HG03196 (cell line): ENCODE results near the gene RBL2.
A peak's percentile ranks its signal among the peaks of the same experiment; 100 is the strongest.
"Not testable (repeated sequence)": the region's sequence is repeated elsewhere in the genome, so short reads cannot be mapped to it uniquely, and the experiment has no call there.

ENCODE experiments used
- ATAC-seq: cut with Tn5 transposase; IDR thresholded peaks from one replicate; pipeline ENCODE4 v1.9.1; 2021; ENCODE audit not compliant: unreplicated experiment

Gene RBL2, protein sequence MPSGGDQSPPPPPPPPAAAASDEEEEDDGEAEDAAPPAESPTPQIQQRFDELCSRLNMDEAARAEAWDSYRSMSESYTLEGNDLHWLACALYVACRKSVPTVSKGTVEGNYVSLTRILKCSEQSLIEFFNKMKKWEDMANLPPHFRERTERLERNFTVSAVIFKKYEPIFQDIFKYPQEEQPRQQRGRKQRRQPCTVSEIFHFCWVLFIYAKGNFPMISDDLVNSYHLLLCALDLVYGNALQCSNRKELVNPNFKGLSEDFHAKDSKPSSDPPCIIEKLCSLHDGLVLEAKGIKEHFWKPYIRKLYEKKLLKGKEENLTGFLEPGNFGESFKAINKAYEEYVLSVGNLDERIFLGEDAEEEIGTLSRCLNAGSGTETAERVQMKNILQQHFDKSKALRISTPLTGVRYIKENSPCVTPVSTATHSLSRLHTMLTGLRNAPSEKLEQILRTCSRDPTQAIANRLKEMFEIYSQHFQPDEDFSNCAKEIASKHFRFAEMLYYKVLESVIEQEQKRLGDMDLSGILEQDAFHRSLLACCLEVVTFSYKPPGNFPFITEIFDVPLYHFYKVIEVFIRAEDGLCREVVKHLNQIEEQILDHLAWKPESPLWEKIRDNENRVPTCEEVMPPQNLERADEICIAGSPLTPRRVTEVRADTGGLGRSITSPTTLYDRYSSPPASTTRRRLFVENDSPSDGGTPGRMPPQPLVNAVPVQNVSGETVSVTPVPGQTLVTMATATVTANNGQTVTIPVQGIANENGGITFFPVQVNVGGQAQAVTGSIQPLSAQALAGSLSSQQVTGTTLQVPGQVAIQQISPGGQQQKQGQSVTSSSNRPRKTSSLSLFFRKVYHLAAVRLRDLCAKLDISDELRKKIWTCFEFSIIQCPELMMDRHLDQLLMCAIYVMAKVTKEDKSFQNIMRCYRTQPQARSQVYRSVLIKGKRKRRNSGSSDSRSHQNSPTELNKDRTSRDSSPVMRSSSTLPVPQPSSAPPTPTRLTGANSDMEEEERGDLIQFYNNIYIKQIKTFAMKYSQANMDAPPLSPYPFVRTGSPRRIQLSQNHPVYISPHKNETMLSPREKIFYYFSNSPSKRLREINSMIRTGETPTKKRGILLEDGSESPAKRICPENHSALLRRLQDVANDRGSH

GRCh38 chr16:53434377-53435065 lies at the start of gene RBL2:
Gene RBL2, plus strand, starts transcription at chr16:53434471. Its CDS starts 86 bp downstream, at chr16:53434557.
- ATAC-seq, result peak; percentile 63

- not testable (repeated sequence) for ATAC-seq
Observed at GRCh38 chr16:53384610-53385009, 49.7 kb upstream of the RBL2 start.

- ATAC-seq, result no peak
Observed at GRCh38 chr16:53404959-53405358, 29.3 kb upstream of the RBL2 start.

- no peak for ATAC-seq
Observed at GRCh38 chr16:53412549-53412948, 21.7 kb upstream of the RBL2 start.

DNA sequence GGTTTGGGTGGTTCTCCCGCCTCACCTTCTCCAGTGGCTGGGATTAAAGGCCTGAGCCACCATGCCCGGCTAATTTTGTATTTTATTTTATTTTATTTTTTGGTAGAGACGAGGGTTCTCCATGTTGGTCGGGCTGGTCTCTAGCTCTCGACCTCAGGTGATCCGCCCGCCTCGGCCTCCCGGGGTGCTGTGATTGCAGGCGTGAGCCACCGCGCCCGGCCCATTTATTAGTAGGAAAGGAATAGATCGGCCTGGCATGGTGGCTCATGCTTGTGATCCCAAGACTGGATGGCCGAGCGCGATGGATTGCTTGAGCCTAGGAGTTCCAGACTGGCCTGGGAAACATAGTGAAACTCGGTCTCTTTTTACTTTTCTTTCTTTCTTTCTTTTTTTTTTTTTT lies 20.4 kb upstream of the RBL2 start:
- ATAC-seq, result no peak

GRCh38 chr16:53414381-53414780 lies 19.9 kb upstream of the RBL2 start:
- no peak for ATAC-seq

DNA sequence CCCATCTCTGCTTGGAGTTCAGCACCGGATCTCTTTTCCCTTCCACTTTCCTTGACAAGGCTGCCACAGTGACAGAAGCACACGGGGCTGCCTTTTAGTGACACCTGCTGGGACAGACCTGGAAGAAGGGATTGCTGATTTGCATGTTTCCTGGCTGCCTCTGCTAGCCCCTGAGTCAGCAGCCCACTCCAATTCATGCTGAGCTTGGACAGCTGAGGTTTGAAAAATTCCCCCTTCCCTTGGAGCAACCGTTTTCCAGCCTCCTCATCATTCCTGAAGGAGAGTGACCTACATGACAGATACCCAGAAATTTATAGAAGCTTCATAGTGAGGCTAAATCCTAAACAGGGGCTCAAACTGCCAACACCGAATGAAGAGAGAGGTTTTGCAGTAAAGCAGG lies 18.8 kb upstream of the RBL2 start:
- ATAC-seq, result no peak

GRCh38 chr16:53417011-53417410 lies 17.3 kb upstream of the RBL2 start:
- no peak for ATAC-seq

DNA sequence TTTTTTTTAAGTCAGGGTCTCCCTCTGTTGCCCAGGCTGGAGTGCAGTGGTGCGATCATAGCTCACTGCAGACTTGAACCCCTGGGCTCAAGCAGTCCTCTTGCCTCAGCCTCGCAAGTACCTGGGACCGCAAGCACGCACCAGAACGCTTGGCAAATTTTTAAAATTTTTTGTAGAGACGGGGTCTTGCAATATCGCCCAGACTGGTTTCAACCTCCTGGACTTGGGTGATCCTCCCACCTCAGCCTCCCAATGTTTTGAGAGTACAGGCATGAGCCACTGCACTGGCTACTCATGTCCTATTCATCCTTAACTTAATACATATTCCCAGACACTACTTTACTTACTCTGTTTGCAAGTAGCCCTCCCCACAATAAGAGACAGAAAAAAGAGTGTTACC lies 16.3 kb upstream of the RBL2 start:
- no peak for ATAC-seq

GRCh38 chr16:53419383-53419709 lies 14.9 kb upstream of the RBL2 start:
- not testable (repeated sequence) for ATAC-seq

DNA sequence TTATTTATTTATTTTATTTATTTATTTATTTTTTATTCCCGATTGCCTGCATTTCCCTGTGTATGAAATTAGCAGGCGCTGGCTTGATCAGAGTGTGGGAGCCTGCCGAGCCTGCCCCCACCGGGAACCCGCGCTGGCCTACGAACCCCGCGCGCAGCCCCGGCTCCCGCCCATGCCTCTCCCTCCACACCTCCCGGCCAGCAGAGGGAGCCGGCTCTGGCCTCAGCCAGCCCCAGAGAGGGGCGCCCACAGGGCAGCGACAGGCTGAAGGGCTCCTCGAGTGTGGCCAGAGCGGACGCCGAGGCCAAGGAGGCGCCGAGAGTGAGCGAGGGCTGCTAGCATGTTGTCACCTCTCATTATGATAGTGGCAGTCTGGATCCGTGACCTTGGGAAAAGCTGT lies 13.0 kb upstream of the RBL2 start:
- no peak for ATAC-seq

- not testable (repeated sequence) for ATAC-seq
Observed at GRCh38 chr16:53423968-53424367, 10.3 kb upstream of the RBL2 start.

DNA sequence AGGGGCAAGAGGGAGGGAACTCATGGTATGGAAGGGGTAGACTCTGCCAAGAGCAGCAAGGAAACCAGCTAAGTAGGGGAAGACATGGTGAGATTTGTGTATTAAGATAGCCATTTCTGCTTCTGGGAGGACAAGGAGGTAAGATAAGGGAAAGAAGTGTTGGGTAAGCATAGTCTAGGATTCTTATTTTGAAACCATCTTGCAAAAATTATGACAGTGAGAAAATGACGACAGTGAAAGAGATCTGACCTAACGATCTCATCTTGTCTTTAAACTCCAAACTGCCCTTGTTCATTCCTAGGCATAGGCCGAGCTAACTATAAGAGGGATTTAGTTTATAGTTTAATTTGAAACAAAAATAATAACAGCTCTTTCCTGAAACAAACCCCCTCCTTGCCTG lies 5.6 kb upstream of the RBL2 start:
- no peak for ATAC-seq

GRCh38 chr16:53429221-53429943 lies 4.9 kb upstream of the RBL2 start:
- no peak for ATAC-seq

- no peak for ATAC-seq
Observed at GRCh38 chr16:53430363-53430762, 3.9 kb upstream of the RBL2 start.

DNA sequence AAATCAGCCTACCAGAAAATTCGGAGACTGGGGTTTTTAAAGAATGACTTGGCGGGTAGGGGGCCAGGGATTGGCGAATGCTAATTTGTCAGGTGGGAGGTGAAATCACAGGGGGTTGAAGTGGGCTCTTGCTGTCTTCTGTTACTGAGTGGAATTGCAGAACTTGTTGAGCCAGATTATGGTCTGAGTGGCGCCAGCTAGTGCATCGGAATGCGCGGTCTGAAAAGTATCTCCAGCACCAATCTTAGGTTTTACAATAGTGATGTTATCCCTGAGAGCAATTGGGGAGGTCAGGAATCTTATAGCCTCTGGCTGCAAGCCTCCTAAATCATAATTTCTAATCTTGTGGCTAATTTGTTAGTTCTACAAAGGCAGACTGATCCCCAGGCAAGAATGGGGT lies 762 bp upstream of the RBL2 start:
- ATAC-seq, result no peak

DNA sequence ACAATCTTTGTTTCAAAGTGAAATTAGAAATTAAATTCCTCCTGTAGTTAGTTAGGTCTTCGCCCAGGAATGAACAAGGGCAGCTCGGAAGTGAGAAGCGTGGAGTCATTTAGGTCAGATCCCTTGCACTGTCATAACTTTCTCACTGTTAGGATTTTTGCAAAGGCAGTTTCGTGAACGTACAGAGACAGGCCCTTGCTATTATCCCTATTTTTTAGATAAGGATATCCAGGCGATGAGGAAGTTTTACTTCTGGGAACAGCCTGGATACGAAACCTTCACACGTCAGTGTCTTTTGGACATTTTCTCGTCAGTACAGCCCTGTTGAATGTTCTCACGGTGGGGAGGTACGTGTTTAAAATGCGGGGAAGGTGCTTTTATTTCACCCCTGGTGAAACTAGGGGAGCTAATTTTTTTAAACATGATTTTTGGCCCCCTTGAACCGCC lies 318 bp upstream of the RBL2 start:
- ATAC-seq, result no peak

DNA sequence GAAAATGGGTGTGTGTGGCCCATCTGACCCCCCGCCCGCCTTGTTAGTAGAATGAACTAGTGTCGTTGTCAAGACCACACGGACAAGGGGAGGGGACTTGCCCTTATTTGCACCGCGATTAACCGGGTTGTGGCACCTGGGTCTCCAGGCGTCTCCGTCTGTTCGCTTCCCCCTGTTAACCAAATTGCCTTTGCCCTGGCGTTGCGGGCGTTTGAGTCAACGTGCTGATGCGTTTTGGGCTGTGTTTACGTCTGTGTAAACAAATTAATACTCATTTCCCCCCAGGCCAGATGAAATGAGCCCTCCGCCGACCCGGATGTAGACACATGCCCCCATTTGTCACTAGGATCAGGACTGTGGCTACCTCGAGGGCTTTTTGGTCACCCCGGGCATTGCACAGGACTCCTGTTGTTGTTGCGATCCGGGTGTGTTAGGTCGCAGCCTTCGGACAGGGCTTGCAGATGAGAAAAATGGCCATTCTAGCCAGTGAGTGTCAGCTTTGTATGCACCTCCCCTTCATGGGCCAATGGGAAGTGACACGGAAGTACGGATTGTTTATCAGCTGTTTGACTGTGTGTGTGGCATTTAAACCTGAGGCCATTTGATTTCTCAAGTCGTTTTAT lies 906 bp downstream of the RBL2 start:
- ATAC-seq, result peak; percentile 95

- ATAC-seq, result no peak
Observed at GRCh38 chr16:53440125-53440524, 5.9 kb downstream of the RBL2 start.

DNA sequence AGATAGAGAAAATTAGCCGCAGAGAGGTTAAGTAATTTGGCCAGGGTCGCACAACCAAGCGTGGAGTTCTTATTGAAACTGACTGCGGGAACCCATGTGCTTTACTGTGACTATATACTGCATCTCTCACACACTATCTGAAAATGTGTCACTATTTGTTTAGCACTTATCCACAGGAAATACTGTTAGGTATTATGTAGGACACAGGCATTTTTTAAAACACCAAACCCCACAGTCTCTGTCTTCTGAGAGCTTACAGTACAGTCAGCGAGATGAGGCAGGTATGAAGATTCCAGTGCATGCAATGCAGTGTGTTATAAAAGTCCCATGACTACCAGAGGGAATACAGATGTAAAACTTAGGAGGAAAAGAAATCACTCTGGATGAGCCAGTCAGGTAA lies 11.3 kb downstream of the RBL2 start:
- no peak for ATAC-seq
